Midbrain (tissue), 1 donor: Measurements from ENCODE around the gene PFN1.

ENCODE experiments used
- DNase-seq: peaks from one replicate; lab custom pipeline; 2025; lab: John Stamatoyannopoulos, UW

Gene PFN1

GRCh38 chr17:4948166-4948930 is at the start of gene PFN1:
PFN1 (minus strand) TSS chr17:4948530; CDS start chr17:4948394, 136 bp downstream.
- DNase-seq: peak; percentile 83

GRCh38 chr17:4997302-4998026 is 49.1 kb upstream of the PFN1 start, which contains the start of the genes INCA1 and KIF1C:
INCA1 (minus strand) TSS chr17:4997522; CDS start chr17:4994437, 3,085 bp downstream.
KIF1C (plus strand) TSS chr17:4997950; CDS start chr17:5000247, 2,297 bp downstream.
- peak; percentile 95 for DNase-seq

GRCh38 chr17:4994081-4994595 is 45.8 kb upstream of the PFN1 start:
- DNase-seq: no peak

- DNase-seq: no peak
Measured at GRCh38 chr17:4987767-4988567, 39.6 kb upstream of the PFN1 start.

GRCh38 chr17:4986951-4987766 is 38.8 kb upstream of the PFN1 start, which contains the start of gene CAMTA2:
CAMTA2 (minus strand) TSS chr17:4987675; CDS start chr17:4986222, 1,453 bp downstream.
- peak; percentile 88 for DNase-seq

- no peak for DNase-seq
Measured at GRCh38 chr17:4986403-4986802, 38.1 kb upstream of the PFN1 start.

- DNase-seq: no peak
Measured at GRCh38 chr17:4982305-4982704, 34.0 kb upstream of the PFN1 start.

GRCh38 chr17:4980644-4981216 is 32.4 kb upstream of the PFN1 start:
- DNase-seq: no peak

GRCh38 chr17:4978726-4979125 is 30.4 kb upstream of the PFN1 start:
- peak; percentile 8 for DNase-seq

- no peak for DNase-seq
Measured at GRCh38 chr17:4974115-4974670, 25.9 kb upstream of the PFN1 start.

- DNase-seq: no peak
Measured at GRCh38 chr17:4973256-4974114, 25.2 kb upstream of the PFN1 start.

- no peak for DNase-seq
Measured at GRCh38 chr17:4972752-4973151, 24.4 kb upstream of the PFN1 start.

- no peak for DNase-seq
Measured at GRCh38 chr17:4972322-4972721, 24.0 kb upstream of the PFN1 start.

- no peak for DNase-seq
Measured at GRCh38 chr17:4971826-4972225, 23.5 kb upstream of the PFN1 start.

GRCh38 chr17:4970273-4970672 is 21.9 kb upstream of the PFN1 start:
- no peak for DNase-seq

- DNase-seq: no peak
Measured at GRCh38 chr17:4969551-4970173, 21.3 kb upstream of the PFN1 start.

- no peak for DNase-seq
Measured at GRCh38 chr17:4969047-4969550, 20.8 kb upstream of the PFN1 start.

GRCh38 chr17:4968486-4969046 is 20.2 kb upstream of the PFN1 start:
- no peak for DNase-seq
